Thyroid gland (tissue), 4 donors: ENCODE measurements around the gene SNX24. TPM values are rescaled to one million over a fixed set of nuclear protein-coding genes. Genes with fewer than 3 reads are reported as not detected.

ENCODE experiments used
- DNase-seq, 2 donors: peaks; one replicate each; pipeline ENCODE4 v3.0.0-alpha.2; 2019
- H3K27ac ChIP-seq, 3 donors: fragments of 200-600 bp; sonication (generic); 1 replicate in 2 of 3; 2 replicates in 1 of 3; pipeline ENCODE4 v1.5.1; 2016 to 2019; ENCODE audit warnings: mild to moderate bottlenecking in 1 of 3, moderate library complexity in 1 of 3
- H3K27me3 ChIP-seq: fragments of 200-600 bp; sonication (generic); one replicate; pipeline ENCODE4 v1.5.1; 2019
- H3K36me3 ChIP-seq, 2 donors: fragments of 200-600 bp; sonication (generic); one replicate each; pipeline ENCODE4 v1.5.1; 2016 to 2019
- H3K4me1 ChIP-seq, 2 donors: fragments of 200-600 bp; sonication (generic); one replicate each; pipeline ENCODE4 v1.5.1; 2017 to 2019
- H3K4me3 ChIP-seq, 3 donors: fragments of 200-600 bp; sonication (generic); replicated peaks in 1 of 3; 1 replicate in 2 of 3; 2 replicates in 1 of 3; pipeline ENCODE4 v1.5.1; 2016; ENCODE audit warnings: mild to moderate bottlenecking in 1 of 3
- H3K9me3 ChIP-seq: fragments of 200-600 bp; sonication (generic); one replicate; pipeline ENCODE4 v1.5.1; 2017
- CTCF ChIP-seq, 6 experiments: fragments of 200-600 bp in 3 of 6; fragments of 450-650 bp in 3 of 6; sonication (generic) in 3 of 6; IDR thresholded peaks; one replicate each; pipeline ENCODE4 v1.5.1; 2016 to 2019; ENCODE audit warnings: antibody characterized with exemption in 6 of 6, mild to moderate bottlenecking in 2 of 6, inconsistent platforms in 1 of 6, moderate library complexity in 1 of 6
- POLR2A ChIP-seq, 2 donors: fragments of 450-650 bp; IDR thresholded peaks; one replicate each; pipeline ENCODE4 v1.6.1; 2017; ENCODE audit warnings: antibody characterized with exemption in 2 of 2, mild to moderate bottlenecking in 2 of 2, moderate library complexity in 1 of 2
- WGBS, 2 donors: methylation state at CpG; one replicate each; pipeline ENCODE4 v1.1.5; 2017; 5-methylcytosine and 5-hydroxymethylcytosine counted together
- intact Hi-C: fragments of 100-400 bp; cut with DNase I; formaldehyde crosslinking; loops from one replicate; pipeline ENCODE4 v1.15.1; 2023
- total RNA-seq, 4 donors: library from RNA; depleted of rRNA; stranded (reverse); fragments of >200 nt; gene quantifications; one replicate each; pipeline ENCODE4 v1.2.3, GENCODE V29; 2016

SNX24 gene
- total RNA-seq, 4 donors from 2014 or later, result 17.1 to 39.7 (median 33.1) TPM

DNA sequence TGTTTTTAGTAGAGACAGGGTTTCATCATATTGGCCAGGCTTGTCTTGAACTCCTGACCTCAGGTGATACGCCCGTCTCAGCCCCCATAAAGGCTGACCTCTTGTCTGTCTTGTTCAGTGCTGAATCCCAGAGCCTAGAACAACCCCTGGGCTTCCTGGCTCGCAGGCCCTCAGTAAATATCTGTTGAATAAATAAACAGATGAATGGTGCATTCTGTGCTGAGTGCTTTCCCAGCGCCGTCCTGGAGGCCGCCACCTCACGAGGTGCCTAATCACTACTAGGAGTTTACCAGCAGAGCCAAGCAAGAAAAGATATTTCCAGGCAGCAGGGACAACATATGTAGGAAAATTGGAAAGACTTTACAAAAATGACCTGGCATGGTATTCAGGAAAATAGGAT is 88.5 kb downstream of the SNX24 start:
- Histone ChIP-seq H3K36me3 (no peaks in the 10 kb centered on the region), H3K27ac (peak overlapping the region; percentile 16 to 89 (median 80)), H3K4me3 (no peak overlapping the region), H3K9me3 (no peaks in the 10 kb centered on the region), H3K4me1 (peaks cover 46 to 47% of the 10 kb centered on the region in 2 donors), H3K27me3 (no peaks in the 10 kb centered on the region)
- intact Hi-C loops, result no loop called here
- peak; percentile 23 to 39 for DNase-seq
- no peak for TF ChIP-seq POLR2A (IDR thresholded peaks at IDR 0.05)
- 86 to 91% methylated on average over 7 of the region's 7 CpGs for WGBS, 2 donors

DNA sequence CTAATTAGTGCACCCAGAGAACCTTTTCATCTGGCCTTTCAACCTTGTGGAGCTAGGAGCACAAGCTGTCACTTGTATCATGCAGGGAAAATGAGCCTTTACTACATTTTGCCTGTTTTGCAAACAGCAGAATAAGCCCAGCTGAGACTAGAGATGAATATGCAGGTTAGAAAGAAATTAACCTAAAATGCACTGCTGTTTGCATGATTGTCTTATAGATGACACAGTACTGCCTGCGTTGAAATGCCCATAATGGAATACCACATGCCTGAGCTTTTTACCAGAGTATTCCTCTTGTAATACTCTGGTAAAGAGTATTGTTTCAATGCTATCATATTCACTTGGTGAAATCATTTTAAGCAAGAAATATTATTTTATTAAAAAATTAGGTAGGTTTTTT is 90.7 kb downstream of the SNX24 start:
- Histone ChIP-seq H3K27ac (peak overlapping the region in 2 of 3 donors; percentile 67 to 80), H3K36me3 (no peaks in the 10 kb centered on the region), H3K9me3 (no peaks in the 10 kb centered on the region), H3K4me1 (peaks cover 46 to 52% of the 10 kb centered on the region in 2 donors), H3K27me3 (no peaks in the 10 kb centered on the region), H3K4me3 (no peak overlapping the region)
- intact Hi-C loops, result no loop called here
- 90 to 92% methylated on average over 1 of the region's 1 CpG for WGBS, 2 donors
- no peak for DNase-seq
- TF ChIP-seq POLR2A (IDR thresholded peaks at IDR 0.05) (no peak), CTCF (IDR thresholded peaks at IDR 0.05) (no peak)

DNA sequence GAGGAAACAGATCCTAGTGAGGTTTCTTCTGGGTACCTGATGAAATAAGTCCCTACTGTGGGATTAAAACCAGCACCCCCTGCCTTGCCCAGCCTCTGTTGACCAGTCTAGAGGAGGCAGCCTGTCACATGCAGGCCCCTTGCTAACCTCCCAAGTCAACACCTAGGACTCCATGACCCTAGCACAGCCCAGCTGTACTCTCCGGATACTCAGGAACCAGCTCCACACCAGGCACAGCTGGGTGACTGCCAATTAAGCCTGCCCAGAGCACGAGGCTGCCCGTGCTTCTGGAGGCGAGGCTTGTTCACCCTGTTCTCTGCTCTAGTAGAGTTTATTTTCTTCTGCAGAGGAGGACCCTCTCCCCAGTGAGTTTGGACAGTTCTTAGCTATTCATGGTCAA is 92.5 kb downstream of the SNX24 start:
- H3K27me3 ChIP-seq, result no peaks in the 10 kb centered on the region
- DNase-seq, result peak; percentile 92 to 93
- H3K4me3 ChIP-seq, result no peak overlapping the region
- no peaks in the 10 kb centered on the region for H3K9me3 ChIP-seq
- intact Hi-C loops, result no loop called here
- TF ChIP-seq CTCF (IDR thresholded peaks at IDR 0.05) (no peak), POLR2A (IDR thresholded peaks at IDR 0.05) (peak in 1 of 2 donors; percentile 58)
- H3K4me1 ChIP-seq, result peaks cover 50 to 55% of the 10 kb centered on the region in 2 donors
- H3K27ac ChIP-seq, result peak overlapping the region; percentile 67 to 87 (median 72)
- WGBS, 2 donors, result 10 to 17% methylated on average over 4 of the region's 4 CpGs
- H3K36me3 ChIP-seq, result no peaks in the 10 kb centered on the region

GRCh38 chr5:122940890-122941289 is 95.5 kb downstream of the SNX24 start:
- Histone ChIP-seq H3K4me3 (no peak overlapping the region), H3K4me1 (peaks cover 33 to 43% of the 10 kb centered on the region in 2 donors), H3K36me3 (no peaks in the 10 kb centered on the region), H3K9me3 (no peaks in the 10 kb centered on the region), H3K27ac (no peak overlapping the region), H3K27me3 (no peaks in the 10 kb centered on the region)
- 97 to 99% methylated on average over 3 of the region's 3 CpGs for WGBS, 2 donors
- DNase-seq, result no peak
- intact Hi-C loops, result no loop called here
- TF ChIP-seq CTCF (IDR thresholded peaks at IDR 0.05) (no peak), POLR2A (IDR thresholded peaks at IDR 0.05) (no peak)

DNA sequence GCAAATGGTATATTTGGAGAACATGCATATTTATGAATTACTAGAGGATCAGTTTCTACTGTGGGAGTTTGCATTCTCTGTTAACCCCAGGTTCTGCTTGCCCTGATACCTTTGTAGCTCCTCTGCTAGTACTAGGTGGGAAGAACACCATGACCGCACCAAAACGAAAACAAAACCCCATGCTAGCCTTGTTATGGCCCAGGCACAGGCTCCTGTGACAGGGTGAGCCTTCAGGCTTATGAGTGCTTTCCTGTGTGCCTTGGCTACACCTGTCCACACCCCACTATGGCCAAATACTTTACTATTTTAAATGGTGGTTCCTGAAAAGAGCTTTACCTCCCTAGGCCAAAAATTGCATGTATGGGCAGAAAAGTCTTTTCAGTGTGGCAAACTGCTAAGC is 96.3 kb downstream of the SNX24 start:
- H3K9me3 ChIP-seq, result no peaks in the 10 kb centered on the region
- peaks cover 25 to 38% of the 10 kb centered on the region in 2 donors for H3K4me1 ChIP-seq
- no peaks in the 10 kb centered on the region for H3K27me3 ChIP-seq
- intact Hi-C loops, result no loop called here
- 98 to 100% methylated on average over 2 of the region's 2 CpGs for WGBS, 2 donors
- H3K36me3 ChIP-seq, result no peaks in the 10 kb centered on the region
- no peak overlapping the region for H3K4me3 ChIP-seq
- TF ChIP-seq CTCF (IDR thresholded peaks at IDR 0.05) (no peak), POLR2A (IDR thresholded peaks at IDR 0.05) (no peak)
- no peak for DNase-seq
- no peak overlapping the region for H3K27ac ChIP-seq
